GM13977 (cell line): ENCODE measurements around the gene LCNL1.

ENCODE experiments used
- DNase-seq: peaks from one replicate; pipeline ENCODE4 v3.0.0; 2012; ENCODE audit warnings: low spot score
- CTCF ChIP-seq: IDR thresholded peaks from 2 replicates; pipeline ENCODE4 v1.5.1; 2012; ENCODE audit warnings: mild to moderate bottlenecking, control low read depth; ENCODE audit not compliant: insufficient read depth; ENCODE audit errors: extremely low read depth, missing control alignments
- in situ Hi-C: fragments of 300-500 bp; cut with MboI; formaldehyde crosslinking; loops from one replicate; pipeline ENCODE4 v1.12.0; 2022; ENCODE audit warnings: low sequenced_read_pairs, low pct_unique_long_range_greater_than_20kb, mixed read lengths, inconsistent platforms; ENCODE audit not compliant: unreplicated experiment

LCNL1 gene

GRCh38 chr9:137009938-137010732 is 27.3 kb downstream of the LCNL1 start:
- DNase-seq, result no peak
- in situ Hi-C loops, result no loop called here
- TF ChIP-seq CTCF, result no peak

GRCh38 chr9:137011156-137011555 is 28.4 kb downstream of the LCNL1 start:
- in situ Hi-C loops, result no loop called here
- TF ChIP-seq CTCF, result no peak
- DNase-seq, result no peak

- DNase-seq, result no peak
- no peak for TF ChIP-seq CTCF
- in situ Hi-C loops, result no loop called here
Observed at GRCh38 chr9:137011907-137012675, 29.3 kb downstream of the LCNL1 start.

- DNase-seq, result no peak
- in situ Hi-C loops, result no loop called here
- TF ChIP-seq CTCF, result no peak
Observed at GRCh38 chr9:137012694-137013570, 30.1 kb downstream of the LCNL1 start.

- DNase-seq, result no peak
- TF ChIP-seq CTCF, result no peak
- in situ Hi-C loops, result no loop called here
Observed at GRCh38 chr9:137013571-137013940, 30.8 kb downstream of the LCNL1 start.

- no peak for DNase-seq
- no peak for TF ChIP-seq CTCF
- in situ Hi-C loops, result no loop called here
Observed at GRCh38 chr9:137014166-137014565, 31.4 kb downstream of the LCNL1 start.
